HG02970 (cell line): ENCODE measurements around the gene NCF1.
A peak's percentile ranks its signal among the peaks of the same experiment; 100 is the strongest.
"Not testable (repeated sequence)": the region's sequence is repeated elsewhere in the genome, so short reads cannot be mapped to it uniquely, and the experiment has no call there.

ENCODE experiments used
- ATAC-seq: cut with Tn5 transposase; IDR thresholded peaks from one replicate; pipeline ENCODE4 v1.9.1; 2021; ENCODE audit warnings: mild to moderate bottlenecking, moderate library complexity, moderate number of reproducible peaks; ENCODE audit not compliant: unreplicated experiment, low FRiP score

Gene NCF1

GRCh38 chr7:74783595-74783994 is 9.8 kb downstream of the NCF1 start:
- not testable (repeated sequence) for ATAC-seq

- ATAC-seq: peak; percentile 95
Observed at GRCh38 chr7:74788369-74789150, 14.7 kb downstream of the NCF1 start.

GRCh38 chr7:74789200-74789736 is 15.5 kb downstream of the NCF1 start:
- ATAC-seq: not testable (repeated sequence)

DNA sequence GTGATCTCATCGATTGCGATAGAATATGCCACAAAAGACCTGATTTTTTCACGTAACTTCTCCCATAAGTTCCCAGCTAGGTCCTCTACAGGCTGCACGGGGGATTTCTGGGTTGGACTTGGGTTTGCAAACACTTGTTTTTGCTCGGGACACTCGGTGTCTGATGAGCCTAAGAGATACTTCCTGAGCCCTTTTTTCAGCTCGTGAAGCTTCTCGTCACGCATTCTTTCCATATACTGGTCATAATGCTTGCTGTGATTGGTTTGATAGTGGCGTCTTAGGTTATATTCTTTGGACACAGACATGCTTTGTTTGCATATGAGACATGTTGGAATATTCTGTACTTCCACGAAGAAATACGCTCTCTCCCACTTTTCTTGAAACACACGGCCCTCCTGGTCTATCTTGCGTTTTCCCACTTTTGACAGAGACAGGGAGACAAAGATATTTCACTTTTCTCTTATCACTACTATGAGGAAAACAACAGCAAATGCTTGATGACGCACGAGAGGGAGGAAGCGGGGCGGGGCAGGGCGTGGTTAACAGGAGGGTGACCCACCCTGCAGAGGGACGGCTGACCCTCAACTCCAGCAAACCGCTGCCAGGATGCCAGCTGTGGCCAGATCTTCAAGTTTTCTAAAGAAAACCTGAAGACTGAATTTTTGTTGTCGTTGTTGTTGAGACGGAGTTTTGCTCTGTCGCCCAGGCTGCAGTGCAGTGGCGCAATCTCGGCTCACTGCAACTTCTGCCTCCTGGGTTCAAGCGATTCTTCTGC is 24.2 kb downstream of the NCF1 start:
- not testable (repeated sequence) for ATAC-seq

GRCh38 chr7:74798644-74799043 is 24.8 kb downstream of the NCF1 start:
- ATAC-seq: not testable (repeated sequence)

DNA sequence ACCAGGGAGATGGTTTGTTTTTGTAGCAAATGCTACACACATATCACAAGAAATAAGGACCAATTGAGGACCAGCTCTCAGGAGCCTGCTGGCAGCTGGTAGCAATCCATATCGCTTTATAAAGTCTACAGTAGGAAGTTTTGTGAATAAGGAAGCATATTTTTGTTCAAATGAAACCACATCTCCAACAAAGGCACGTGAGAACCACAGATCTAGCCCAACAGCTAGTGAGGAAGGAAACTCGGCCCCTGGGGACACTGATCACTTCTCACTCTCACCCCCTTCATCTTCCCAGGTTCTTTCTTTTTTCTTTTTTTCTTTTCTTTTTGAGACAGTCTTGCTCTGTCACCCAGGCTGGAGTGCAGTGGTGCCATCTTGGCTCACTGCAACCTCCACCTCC is 42.1 kb downstream of the NCF1 start:
- ATAC-seq: not testable (repeated sequence)

- ATAC-seq: peak; percentile 55
Observed at GRCh38 chr7:74820146-74820805, 46.5 kb downstream of the NCF1 start.

DNA sequence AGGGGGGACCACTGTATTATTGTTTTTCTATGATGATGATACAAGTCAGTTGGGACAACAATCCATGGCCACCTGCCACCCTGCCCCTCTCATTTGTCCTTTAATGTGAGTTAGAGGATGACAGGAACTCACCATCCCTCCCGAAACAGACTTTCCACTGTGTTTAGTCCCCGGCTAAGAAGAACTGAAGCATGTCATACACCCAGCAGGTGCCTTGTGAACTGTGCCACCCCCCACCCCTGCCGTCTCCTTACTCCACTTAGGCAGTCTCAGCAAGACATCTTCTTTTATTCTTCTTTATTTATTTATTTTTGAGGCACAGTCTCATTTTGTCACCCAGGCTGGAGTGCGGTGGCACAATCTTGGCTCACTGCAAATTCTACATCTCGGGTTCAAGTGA is 47.4 kb downstream of the NCF1 start:
- ATAC-seq: not testable (repeated sequence)

DNA sequence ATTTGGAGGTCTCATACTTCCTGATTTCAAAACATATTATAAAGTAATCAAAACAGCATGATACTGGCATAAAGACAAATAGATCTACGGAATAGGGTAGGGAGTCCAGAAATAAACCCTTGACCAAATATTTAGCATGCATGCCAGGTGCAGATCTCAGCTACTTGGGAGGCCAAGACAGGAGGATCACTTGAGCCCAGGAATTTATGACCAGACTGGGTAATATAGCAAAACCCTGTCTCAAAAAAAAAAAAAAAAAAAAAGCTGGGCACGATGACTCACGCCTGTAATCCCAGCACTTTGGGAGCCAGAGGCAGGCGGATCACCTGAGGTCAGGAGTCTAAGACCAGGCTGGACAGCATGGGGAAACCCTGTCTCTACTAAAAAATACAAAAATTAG is 56.1 kb downstream of the NCF1 start:
- not testable (repeated sequence) for ATAC-seq

DNA sequence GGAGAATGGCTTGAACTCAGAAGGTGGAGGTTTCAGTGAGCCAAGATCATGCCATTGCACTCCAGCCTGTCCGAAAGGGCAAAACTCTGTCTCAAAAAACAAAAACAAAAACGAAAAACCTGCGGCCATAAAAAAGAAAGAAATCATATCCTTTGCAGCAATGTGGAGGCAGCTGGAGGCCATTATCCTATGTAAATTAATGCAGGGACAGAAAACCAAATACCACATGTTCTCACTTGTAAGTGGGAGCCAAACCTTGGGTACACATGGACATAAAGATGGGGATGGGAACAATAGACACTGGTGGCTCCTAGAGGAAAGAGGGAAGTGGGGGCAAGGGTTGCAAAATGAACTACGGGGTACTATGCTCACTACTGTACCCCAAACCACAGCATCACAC is 56.6 kb downstream of the NCF1 start:
- ATAC-seq: not testable (repeated sequence)
